SK-N-SH treated with all-trans-retinoic acid at 6 μM for 48 hours (cell line): Measurements from ENCODE around the gene BRAT1.

Source experiments
- BACH2 ChIP-seq: fragments of 250-450 bp; sonication (Bioruptor Pico); IDR thresholded peaks from 2 replicates; pipeline ENCODE4 v1.9.0; 2021; ENCODE audit warnings: mild to moderate bottlenecking, borderline replicate concordance
- CSDC2 ChIP-seq: fragments of 250-450 bp; sonication (Bioruptor Pico); IDR thresholded peaks from 2 replicates; pipeline ENCODE4 v1.5.0; 2020; ENCODE audit warnings: mild to moderate bottlenecking, moderate library complexity
- GLIS3 ChIP-seq: fragments of 250-450 bp; sonication (Bioruptor Pico); IDR thresholded peaks from 2 replicates; pipeline ENCODE4 v1.5.0; 2020; ENCODE audit warnings: mild to moderate bottlenecking, moderate library complexity
- PPARA ChIP-seq: fragments of 250-450 bp; sonication (Bioruptor Pico); IDR thresholded peaks from 2 replicates; pipeline ENCODE4 v1.5.0; 2020; ENCODE audit warnings: mild to moderate bottlenecking, borderline replicate concordance
- ZFP3 ChIP-seq: fragments of 250-450 bp; sonication (Bioruptor Pico); IDR thresholded peaks from 2 replicates; pipeline ENCODE4 v1.5.0; 2020; ENCODE audit warnings: mild to moderate bottlenecking, moderate library complexity
- ZNF8 ChIP-seq: fragments of 450-650 bp; formaldehyde crosslinking; IDR thresholded peaks from 2 replicates; pipeline ENCODE4 v1.5.0; 2020; ENCODE audit warnings: mild to moderate bottlenecking, moderate library complexity
- TF ChIP-seq, protein P1 (sequence below): fragments of 250-450 bp; sonication (Bioruptor Pico); IDR thresholded peaks from 2 replicates; pipeline ENCODE4 v1.8.0; 2020; ENCODE audit warnings: mild to moderate bottlenecking, moderate library complexity, borderline replicate concordance

DNA sequence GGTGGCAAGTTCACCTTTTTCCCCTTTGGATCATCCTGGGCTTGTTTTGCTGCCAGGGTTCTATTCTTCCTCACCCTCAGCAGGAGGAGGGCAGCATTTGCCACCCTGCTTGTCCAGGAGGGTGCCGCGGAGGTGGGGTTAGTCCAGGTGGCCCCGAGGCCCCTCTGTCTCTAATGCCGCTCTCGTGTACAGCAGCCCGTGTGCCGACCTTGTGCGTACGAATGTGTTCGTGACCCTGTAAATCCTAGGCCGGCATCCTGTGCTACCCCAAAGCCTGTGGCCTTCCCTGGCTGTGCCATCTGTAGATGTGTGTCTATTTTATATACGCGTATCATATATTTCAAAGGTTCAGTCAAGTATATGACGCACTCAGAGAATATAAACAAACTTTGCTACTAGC, 14.1 kb upstream of the BRAT1 start:
- TF ChIP-seq, protein P1, sequence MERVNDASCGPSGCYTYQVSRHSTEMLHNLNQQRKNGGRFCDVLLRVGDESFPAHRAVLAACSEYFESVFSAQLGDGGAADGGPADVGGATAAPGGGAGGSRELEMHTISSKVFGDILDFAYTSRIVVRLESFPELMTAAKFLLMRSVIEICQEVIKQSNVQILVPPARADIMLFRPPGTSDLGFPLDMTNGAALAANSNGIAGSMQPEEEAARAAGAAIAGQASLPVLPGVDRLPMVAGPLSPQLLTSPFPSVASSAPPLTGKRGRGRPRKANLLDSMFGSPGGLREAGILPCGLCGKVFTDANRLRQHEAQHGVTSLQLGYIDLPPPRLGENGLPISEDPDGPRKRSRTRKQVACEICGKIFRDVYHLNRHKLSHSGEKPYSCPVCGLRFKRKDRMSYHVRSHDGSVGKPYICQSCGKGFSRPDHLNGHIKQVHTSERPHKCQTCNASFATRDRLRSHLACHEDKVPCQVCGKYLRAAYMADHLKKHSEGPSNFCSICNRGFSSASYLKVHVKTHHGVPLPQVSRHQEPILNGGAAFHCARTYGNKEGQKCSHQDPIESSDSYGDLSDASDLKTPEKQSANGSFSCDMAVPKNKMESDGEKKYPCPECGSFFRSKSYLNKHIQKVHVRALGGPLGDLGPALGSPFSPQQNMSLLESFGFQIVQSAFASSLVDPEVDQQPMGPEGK (CRISPR knock-in tag), result no peak
- TF ChIP-seq GLIS3 (CRISPR knock-in tag) (no peak), ZFP3 (no peak), ZNF8 (CRISPR knock-in tag) (no peak), BACH2 (no peak), CSDC2 (CRISPR knock-in tag) (no peak), PPARA (no peak)
